HG02798 (cell line): Measurements from ENCODE around the gene TCEAL5.
"Not testable (repeated sequence)": the region's sequence is repeated elsewhere in the genome, so short reads cannot be mapped to it uniquely, and the experiment has no call there.

Experiments used
- ATAC-seq: cut with Tn5 transposase; IDR thresholded peaks from one replicate; pipeline ENCODE4 v1.9.1; 2021; ENCODE audit warnings: mild to moderate bottlenecking; ENCODE audit not compliant: unreplicated experiment, poor library complexity

Gene TCEAL5

GRCh38 chrX:103276581-103277002, at the start of gene TCEAL5:
Gene TCEAL5, minus strand, starts transcription at chrX:103276750. Its CDS starts 2,187 bp downstream, at chrX:103274563.
- ATAC-seq = no peak

- no peak for ATAC-seq
Observed at GRCh38 chrX:103311399-103311780, 34.8 kb upstream of the TCEAL5 start.

- peak; percentile 100 for ATAC-seq
Observed at GRCh38 chrX:103310555-103311398, 34.2 kb upstream of the TCEAL5 start, which contains the start of gene BEX2. Gene BEX2, minus strand, starts transcription at chrX:103310990. Its CDS starts 1,014 bp downstream, at chrX:103309976.

GRCh38 chrX:103309860-103310554, 33.5 kb upstream of the TCEAL5 start:
- ATAC-seq = no peak

GRCh38 chrX:103305666-103306065, 29.1 kb upstream of the TCEAL5 start:
- ATAC-seq = not testable (repeated sequence)

GRCh38 chrX:103304705-103305104, 28.2 kb upstream of the TCEAL5 start:
- ATAC-seq = no peak

- no peak for ATAC-seq
Observed at GRCh38 chrX:103293118-103293517, 16.6 kb upstream of the TCEAL5 start.

GRCh38 chrX:103279624-103280023, 3.1 kb upstream of the TCEAL5 start:
- no peak for ATAC-seq

- no peak for ATAC-seq
Observed at GRCh38 chrX:103275947-103276567, 493 bp downstream of the TCEAL5 start.

GRCh38 chrX:103274284-103274683, 2.3 kb downstream of the TCEAL5 start:
- ATAC-seq = no peak

GRCh38 chrX:103258275-103258674, 18.3 kb downstream of the TCEAL5 start:
- ATAC-seq = no peak

GRCh38 chrX:103256651-103257050, 19.9 kb downstream of the TCEAL5 start:
- no peak for ATAC-seq

GRCh38 chrX:103254921-103255493, 21.5 kb downstream of the TCEAL5 start, which contains the start of gene TCEAL8:
Gene TCEAL8, minus strand, starts transcription at chrX:103255155. Its CDS starts 1,176 bp downstream, at chrX:103253979.
- peak; percentile 98 for ATAC-seq

- peak; percentile 70 for ATAC-seq
Observed at GRCh38 chrX:103254171-103254824, 22.3 kb downstream of the TCEAL5 start.

GRCh38 chrX:103253608-103254007, 22.9 kb downstream of the TCEAL5 start:
- no peak for ATAC-seq

GRCh38 chrX:103250977-103251376, 25.6 kb downstream of the TCEAL5 start:
- ATAC-seq = no peak

GRCh38 chrX:103249805-103250204, 26.7 kb downstream of the TCEAL5 start:
- ATAC-seq = no peak

GRCh38 chrX:103248553-103248952, 28.0 kb downstream of the TCEAL5 start:
- peak; percentile 56 for ATAC-seq

- no peak for ATAC-seq
Observed at GRCh38 chrX:103240155-103240554, 36.4 kb downstream of the TCEAL5 start.

GRCh38 chrX:103236296-103236695, 40.3 kb downstream of the TCEAL5 start:
- ATAC-seq = no peak
